Liver (tissue), 9 donors: ENCODE data around the gene RNF220. TPM values are rescaled to one million over a fixed set of nuclear protein-coding genes. Genes with fewer than 3 reads are reported as not detected.

Experiments used
- DNase-seq: peaks from one replicate; pipeline ENCODE4 v3.0.0-alpha.2; 2017; ENCODE audit warnings: low spot score
- H3K27ac ChIP-seq, 2 donors: one replicate each; pipeline ENCODE4 v1.7.0; 2013; ENCODE audit warnings: inconsistent platforms in 2 of 2, low read length in 2 of 2, control low read depth in 1 of 2, low read depth in 1 of 2, mild to moderate bottlenecking in 1 of 2
- H3K27me3 ChIP-seq, 4 donors: one replicate each; pipeline versions ENCODE4 v1.6.1 to v1.7.0; 2013; ENCODE audit warnings: low read length in 3 of 4, inconsistent platforms in 1 of 4, mild to moderate bottlenecking in 1 of 4, moderate library complexity in 1 of 4; ENCODE audit not compliant: control insufficient read depth in 4 of 4, insufficient read depth in 4 of 4
- H3K36me3 ChIP-seq, 4 donors: one replicate each; pipeline versions ENCODE4 v1.6.1 to v1.7.0; 2013; ENCODE audit warnings: low read length in 3 of 4, mild to moderate bottlenecking in 3 of 4, low read depth in 1 of 4, moderate library complexity in 1 of 4; ENCODE audit not compliant: control insufficient read depth in 4 of 4, insufficient read depth in 3 of 4
- H3K4me1 ChIP-seq, 4 donors: one replicate each; pipeline versions ENCODE4 v1.6.1 to v1.7.0; 2013; ENCODE audit warnings: low read length in 3 of 4, mild to moderate bottlenecking in 3 of 4, moderate library complexity in 1 of 4; ENCODE audit not compliant: control insufficient read depth in 4 of 4, insufficient read depth in 4 of 4
- H3K4me3 ChIP-seq, 3 donors: one replicate each; pipeline versions ENCODE4 v1.6.1 to v1.7.0; 2013; ENCODE audit warnings: low read length in 3 of 3, control low read depth in 1 of 3, low read depth in 1 of 3, mild to moderate bottlenecking in 1 of 3
- H3K9ac ChIP-seq, 2 donors: one replicate each; pipeline ENCODE4 v1.7.0; 2013; ENCODE audit warnings: low read length in 2 of 2, mild to moderate bottlenecking in 2 of 2, moderate library complexity in 2 of 2, control low read depth in 1 of 2, low read depth in 1 of 2
- H3K9me3 ChIP-seq, 4 donors: one replicate each; pipeline versions ENCODE4 v1.6.1 to v1.7.0; 2013; ENCODE audit warnings: low read length in 3 of 4; ENCODE audit not compliant: control insufficient read depth in 4 of 4
- ATF3 ChIP-seq: IDR thresholded peaks from 2 replicates; pipeline ENCODE4 v1.6.1; 2016; ENCODE audit warnings: antibody characterized with exemption
- CTCF ChIP-seq: fragments of 150-350 bp; IDR thresholded peaks from 2 replicates; pipeline ENCODE4 v1.5.1; 2017; ENCODE audit warnings: improper control_type of control experiment, low read depth, low read length; ENCODE audit not compliant: missing input control
- EGR1 ChIP-seq, 2 donors: IDR thresholded peaks; 2 replicates each; pipeline ENCODE4 v1.6.1; 2016 to 2018; ENCODE audit warnings: antibody characterized with exemption in 2 of 2, low read depth in 2 of 2
- FOXA1 ChIP-seq: IDR thresholded peaks from 2 replicates; pipeline ENCODE4 v1.6.1; 2016; ENCODE audit warnings: antibody characterized with exemption
- FOXA2 ChIP-seq: IDR thresholded peaks from 2 replicates; pipeline ENCODE4 v1.6.1; 2016; ENCODE audit warnings: antibody characterized with exemption
- GABPA ChIP-seq, 2 donors: IDR thresholded peaks in 1 of 2; conservative IDR thresholded peaks in 1 of 2; 2 replicates each; pipeline ENCODE4 v1.6.1; 2016; ENCODE audit warnings: antibody characterized with exemption in 2 of 2, mild to moderate bottlenecking in 1 of 2, moderate library complexity in 1 of 2
- HNF4A ChIP-seq, 2 donors: conservative IDR thresholded peaks; 2 replicates each; pipeline ENCODE4 v1.6.1; 2016; ENCODE audit warnings: antibody characterized with exemption in 2 of 2, mild to moderate bottlenecking in 2 of 2
- HNF4G ChIP-seq: IDR thresholded peaks from 2 replicates; pipeline ENCODE4 v1.6.1; 2016; ENCODE audit warnings: antibody characterized with exemption
- JUND ChIP-seq, 2 donors: IDR thresholded peaks; 2 replicates each; pipeline ENCODE4 v1.6.1; 2016; ENCODE audit warnings: antibody characterized with exemption in 2 of 2
- MAX ChIP-seq: IDR thresholded peaks from 2 replicates; pipeline ENCODE4 v1.6.1; 2016; ENCODE audit warnings: antibody characterized with exemption
- NR2F2 ChIP-seq: IDR thresholded peaks from 2 replicates; pipeline ENCODE4 v1.6.1; 2016; ENCODE audit warnings: antibody characterized with exemption
- RAD21 ChIP-seq, 2 donors: IDR thresholded peaks; 2 replicates each; pipeline ENCODE4 v1.6.1; 2016; ENCODE audit warnings: antibody characterized with exemption in 2 of 2, mild to moderate bottlenecking in 2 of 2
- REST ChIP-seq: IDR thresholded peaks from 2 replicates; pipeline ENCODE4 v1.6.1; 2016; ENCODE audit warnings: antibody characterized with exemption, mild to moderate bottlenecking
- RXRA ChIP-seq, 2 donors: IDR thresholded peaks; 2 replicates each; pipeline ENCODE4 v1.6.1; 2017 to 2018; ENCODE audit warnings: antibody characterized with exemption in 2 of 2, mild to moderate bottlenecking in 1 of 2
- SP1 ChIP-seq: IDR thresholded peaks from 2 replicates; pipeline ENCODE4 v1.6.1; 2018; ENCODE audit warnings: antibody characterized with exemption, mild to moderate bottlenecking
- TAF1 ChIP-seq: conservative IDR thresholded peaks from 2 replicates; pipeline ENCODE4 v1.6.1; 2016; ENCODE audit warnings: antibody characterized with exemption, mild to moderate bottlenecking
- YY1 ChIP-seq: IDR thresholded peaks from 2 replicates; pipeline ENCODE4 v1.6.1; 2016; ENCODE audit warnings: antibody characterized with exemption, mild to moderate bottlenecking
- ZBTB33 ChIP-seq: IDR thresholded peaks from 2 replicates; pipeline ENCODE4 v1.6.1; 2016; ENCODE audit warnings: antibody characterized with exemption
- WGBS: extraction: QIAGEN DNeasy Blood & Tissue Kit; methylation state at CpG from one replicate; pipeline ENCODE4 v1.1.7; 2013; 5-methylcytosine and 5-hydroxymethylcytosine counted together
- polyA plus RNA-seq, 2 donors: library from polyadenylated mRNA; stranded (reverse) in 1 of 2; unstranded in 1 of 2; fragments of 200-250 nt in 1 of 2; fragments of >200 nt in 1 of 2; fragmentation: Nextera tagmentation in 1 of 2; extraction: Ambion mirVana in 1 of 2; gene quantifications; one replicate each; pipeline versions ENCODE4 v1.2.1 to v1.2.3, GENCODE V29; 2013 to 2015
- total RNA-seq, 2 donors: library from RNA; depleted of rRNA; stranded (reverse); fragments of >200 nt; gene quantifications; one replicate each; pipeline ENCODE4 v1.2.3, GENCODE V29; 2014
- donor health status: healthy.
- donor health status: healthy.
- donor health status: healthy.
- donor health status: healthy.
- donor health status: healthy.

RNF220 gene
- total and polyA plus RNA-seq, 4 donors = 18.2 to 35.8 (median 26.1) TPM

- TF ChIP-seq SP1 (no peak), GABPA (IDR thresholded peaks at IDR 0.05 in 1 of 2, conservative IDR thresholded peaks at IDR 0.05 in 1 of 2) (no peak), RAD21 (IDR thresholded peaks at IDR 0.05) (no peak), ATF3 (no peak), FOXA2 (no peak), HNF4A (conservative IDR thresholded peaks at IDR 0.05) (no peak), RXRA (IDR thresholded peaks at IDR 0.05) (no peak), ZBTB33 (no peak)
Measured at GRCh38 chr1:44545961-44546360, 140.9 kb downstream of the RNF220 start (continued).

GRCh38 chr1:44546403-44547053, 141.5 kb downstream of the RNF220 start:
- 68% methylated on average over 10 of the region's 10 CpGs for WGBS

More at GRCh38 chr1:44546403-44547053, 141.5 kb downstream of the RNF220 start:
- Histone ChIP-seq H3K4me3 (no peak overlapping the region), H3K9ac (no peak overlapping the region), H3K27me3 (peaks cover 0 to 4% (median 0%) of the 10 kb centered on the region in 4 donors), H3K27ac (no peak overlapping the region), H3K9me3 (no peaks in the 10 kb centered on the region), H3K36me3 (no peaks in the 10 kb centered on the region), H3K4me1 (no peaks in the 10 kb centered on the region)
- DNase-seq = no peak
- TF ChIP-seq NR2F2 (no peak), SP1 (no peak), HNF4G (no peak), ATF3 (no peak), REST (no peak), HNF4A (conservative IDR thresholded peaks at IDR 0.05) (no peak), FOXA1 (no peak), MAX (no peak), EGR1 (IDR thresholded peaks at IDR 0.05; ENCODE audit: low read depth in 2 of 2) (no peak), ZBTB33 (no peak), JUND (IDR thresholded peaks at IDR 0.05) (no peak), FOXA2 (no peak), CTCF (no peak), YY1 (no peak), RXRA (IDR thresholded peaks at IDR 0.05) (no peak), RAD21 (IDR thresholded peaks at IDR 0.05) (no peak), TAF1 (no peak), GABPA (IDR thresholded peaks at IDR 0.05 in 1 of 2, conservative IDR thresholded peaks at IDR 0.05 in 1 of 2) (no peak)
